H9 (cell line): ENCODE results near the gene MUC5B. TPM values are rescaled to one million over a fixed set of nuclear protein-coding genes. Genes with fewer than 3 reads are reported as not detected.

Experiments used
- DNase-seq: peaks from one replicate; pipeline ENCODE4 v3.0.0-alpha.2; 2017
- H2AFZ ChIP-seq: one replicate; pipeline ENCODE4 v1.6.1; 2013; ENCODE audit warnings: mild to moderate bottlenecking, low read length, control low read depth, moderate library complexity
- H2AK5ac ChIP-seq: 2 replicates; pipeline ENCODE4 v1.6.1; 2013; ENCODE audit warnings: low read length, control low read depth, mixed read lengths; ENCODE audit not compliant: insufficient read length
- H2BK120ac ChIP-seq: one replicate; pipeline ENCODE4 v1.6.1; 2013; ENCODE audit warnings: low read depth, mild to moderate bottlenecking, low read length, control low read depth, inconsistent platforms; ENCODE audit not compliant: poor library complexity, severe bottlenecking
- H2BK12ac ChIP-seq: 2 replicates; pipeline ENCODE4 v1.6.1; 2013; ENCODE audit warnings: low read length, control low read depth, mixed read lengths, low read depth; ENCODE audit not compliant: insufficient read length
- H2BK15ac ChIP-seq: 2 replicates; pipeline ENCODE4 v1.6.1; 2013; ENCODE audit warnings: low read depth, low read length, control low read depth
- H2BK20ac ChIP-seq: one replicate; pipeline ENCODE4 v1.6.1; 2013; ENCODE audit warnings: low read depth, mild to moderate bottlenecking, low read length, control low read depth, inconsistent platforms; ENCODE audit not compliant: poor library complexity, severe bottlenecking
- H2BK5ac ChIP-seq: 2 replicates; pipeline ENCODE4 v1.6.1; 2013; ENCODE audit warnings: low read length, control low read depth, mixed read lengths; ENCODE audit not compliant: insufficient read length
- H3K14ac ChIP-seq: 2 replicates; pipeline ENCODE4 v1.6.1; 2013; ENCODE audit warnings: low read length, control low read depth; ENCODE audit not compliant: insufficient read depth
- H3K18ac ChIP-seq: 2 replicates; pipeline ENCODE4 v1.6.1; 2013; ENCODE audit warnings: low read depth, mild to moderate bottlenecking, mixed read lengths, low read length, control low read depth; ENCODE audit not compliant: insufficient read length
- H3K23ac ChIP-seq: 2 replicates; pipeline ENCODE4 v1.6.1; 2013; ENCODE audit warnings: low read length, control low read depth, mixed read lengths, low read depth; ENCODE audit not compliant: insufficient read length
- H3K23me2 ChIP-seq: 2 replicates; pipeline ENCODE4 v1.6.1; 2013; ENCODE audit warnings: low read depth, mild to moderate bottlenecking, mixed read lengths, low read length, control low read depth; ENCODE audit not compliant: insufficient read length, poor library complexity, severe bottlenecking
- H3K27ac ChIP-seq: 2 replicates; pipeline ENCODE4 v1.5.1; 2013; ENCODE audit warnings: low read length, control low read depth, mixed read lengths, low read depth; ENCODE audit not compliant: insufficient read length
- H3K27me3 ChIP-seq: 2 replicates; pipeline ENCODE4 v1.6.1; 2013; ENCODE audit warnings: low read length, control low read depth, inconsistent platforms; ENCODE audit not compliant: insufficient read depth
- H3K4ac ChIP-seq: 2 replicates; pipeline ENCODE4 v1.6.1; 2013; ENCODE audit warnings: low read depth, mild to moderate bottlenecking, control low read depth, inconsistent platforms, low read length, moderate library complexity
- H3K4me1 ChIP-seq: 2 replicates; pipeline ENCODE4 v1.6.1; 2013; ENCODE audit warnings: low read length, control low read depth, inconsistent platforms; ENCODE audit not compliant: insufficient read depth
- H3K4me2 ChIP-seq: 2 replicates; pipeline ENCODE4 v1.6.1; 2013; ENCODE audit warnings: low read length, control low read depth, mixed read lengths; ENCODE audit not compliant: insufficient read length, insufficient read depth
- H3K56ac ChIP-seq: 2 replicates; pipeline ENCODE4 v1.6.1; 2013; ENCODE audit warnings: low read depth, mild to moderate bottlenecking, mixed read lengths, low read length, control low read depth; ENCODE audit not compliant: insufficient read length
- H3K79me1 ChIP-seq: 2 replicates; pipeline ENCODE4 v1.6.1; 2013; ENCODE audit warnings: low read depth, mild to moderate bottlenecking, moderate library complexity, low read length, control low read depth, inconsistent platforms; ENCODE audit not compliant: insufficient read depth, poor library complexity, severe bottlenecking
- H3K79me2 ChIP-seq: 2 replicates; pipeline ENCODE4 v1.6.1; 2013; ENCODE audit warnings: low read length, control low read depth, inconsistent platforms; ENCODE audit not compliant: insufficient read depth
- H3K9ac ChIP-seq: 2 replicates; pipeline ENCODE4 v1.6.1; 2013; ENCODE audit warnings: low read length, control low read depth, mixed read lengths; ENCODE audit not compliant: insufficient read length; ENCODE audit errors: extremely low read depth
- H3K9me3 ChIP-seq: one replicate; pipeline ENCODE4 v1.6.1; 2013; ENCODE audit warnings: low read depth, low read length, inconsistent platforms; ENCODE audit not compliant: control insufficient read depth
- H3T11ph ChIP-seq: one replicate; pipeline ENCODE4 v1.6.1; 2013; ENCODE audit warnings: mild to moderate bottlenecking, low read length, control low read depth, inconsistent platforms
- H4K20me1 ChIP-seq: one replicate; pipeline ENCODE4 v1.6.1; 2013; ENCODE audit not compliant: control insufficient read depth, insufficient read length, insufficient read depth
- H4K5ac ChIP-seq: 2 replicates; pipeline ENCODE4 v1.6.1; 2013; ENCODE audit warnings: low read depth, mild to moderate bottlenecking, mixed read lengths, low read length, control low read depth; ENCODE audit not compliant: insufficient read length
- H4K8ac ChIP-seq: replicated peaks from 2 replicates; pipeline ENCODE4 v1.6.1; 2013; ENCODE audit warnings: low read length, control low read depth, mixed read lengths, low read depth; ENCODE audit not compliant: insufficient read length
- H4K91ac ChIP-seq: 2 replicates; pipeline ENCODE4 v1.6.1; 2013; ENCODE audit warnings: low read depth, mild to moderate bottlenecking, moderate library complexity, mixed read lengths, low read length, control low read depth; ENCODE audit not compliant: insufficient read length
- H3K27ac Mint-ChIP-seq, 3 experiments: 2 replicates in 2 of 3; 3 replicates in 1 of 3; pipeline ENCODE4 v1.8.0; 2020 to 2021; ENCODE audit warnings: mixed read lengths in 3 of 3, mild to moderate bottlenecking in 1 of 3, moderate library complexity in 1 of 3
- H3K27me3 Mint-ChIP-seq: 2 replicates; pipeline ENCODE4 v1.8.0; 2021; ENCODE audit warnings: low read depth, mild to moderate bottlenecking, moderate library complexity, mixed read lengths
- H3K36me3 Mint-ChIP-seq, 3 experiments: 2 replicates in 2 of 3; 3 replicates in 1 of 3; pipeline ENCODE4 v1.8.0; 2020 to 2021; ENCODE audit warnings: low read depth in 3 of 3, mixed read lengths in 3 of 3; ENCODE audit not compliant: insufficient read depth in 1 of 3
- H3K4me1 Mint-ChIP-seq, 2 experiments: 2 replicates each; pipeline ENCODE4 v1.8.0; 2020; ENCODE audit warnings: mixed read lengths in 2 of 2
- H3K4me3 Mint-ChIP-seq, 2 experiments: 2 replicates in 1 of 2; 3 replicates in 1 of 2; pipeline ENCODE4 v1.8.0; 2020 to 2021; ENCODE audit warnings: mild to moderate bottlenecking in 2 of 2, mixed read lengths in 2 of 2, moderate library complexity in 1 of 2
- H3K9me3 Mint-ChIP-seq, 2 experiments: 2 replicates in 1 of 2; 3 replicates in 1 of 2; pipeline ENCODE4 v1.8.0; 2020; ENCODE audit warnings: mild to moderate bottlenecking in 2 of 2, mixed read lengths in 2 of 2, moderate library complexity in 1 of 2
- CTCF ChIP-seq: fragments of 200-600 bp; sonication (generic); conservative IDR thresholded peaks from 3 replicates; pipeline ENCODE4 v1.8.0; 2021; ENCODE audit warnings: antibody characterized with exemption, mild to moderate bottlenecking
- WGBS: extraction: QIAGEN DNeasy Blood & Tissue Kit; methylation state at CpG from one replicate; pipeline ENCODE4 v1.1.7; 2013; ENCODE audit warnings: missing lambda C conversion rate, low lambda C conversion rate, mixed read lengths; ENCODE audit not compliant: insufficient read length; ENCODE audit errors: extremely low coverage; 5-methylcytosine and 5-hydroxymethylcytosine counted together
- total RNA-seq: library from RNA; stranded (reverse); gene quantifications from 2 replicates; pipeline ENCODE4 v1.2.1, GENCODE V29; 2021

Gene MUC5B
- total RNA-seq, 1 experiment from 2014 or later = not detected

GRCh38 chr11:1197431-1197885 is 25.4 kb upstream of the MUC5B start:
- H2BK5ac ChIP-seq = no peak overlapping the region
- no peak overlapping the region for H3K27ac ChIP-seq
- H3K23me2 ChIP-seq = peaks cover 4% of the 10 kb centered on the region
- no peak overlapping the region for H3K23ac ChIP-seq
- no peak overlapping the region; the same call in 1 of the 2 replicates for H3K14ac ChIP-seq
- H3T11ph ChIP-seq = no peak overlapping the region
- no peaks in the 10 kb centered on the region for H4K20me1 ChIP-seq
- no peak overlapping the region for H3K18ac ChIP-seq
- no peak overlapping the region for H2AK5ac ChIP-seq
- no peak overlapping the region for H4K5ac ChIP-seq
- no peak overlapping the region for H2AFZ ChIP-seq
- no peaks in the 10 kb centered on the region for H3K4me1 Mint-ChIP-seq
- no peaks in the 10 kb centered on the region for H3K36me3 Mint-ChIP-seq
- no peaks in the 10 kb centered on the region for H3K79me2 ChIP-seq
- H3K27me3 Mint-ChIP-seq = peaks cover 4% of the 10 kb centered on the region
- H3K9me3 ChIP-seq = no peaks in the 10 kb centered on the region
- no peak overlapping the region for H4K91ac ChIP-seq
- H3K9ac ChIP-seq = no peak overlapping the region
- no peaks in the 10 kb centered on the region for H3K4me1 ChIP-seq
- H3K4me3 Mint-ChIP-seq = no peak overlapping the region
- no peak overlapping the region for H3K56ac ChIP-seq
- no peak overlapping the region for H3K4ac ChIP-seq
- no peak overlapping the region for H2BK15ac ChIP-seq
- TF ChIP-seq CTCF = no peak
- no peak overlapping the region for H2BK120ac ChIP-seq
- no peak for DNase-seq
- H2BK20ac ChIP-seq = no peak overlapping the region
- H4K8ac ChIP-seq = no peak overlapping the region
- no peak overlapping the region for H3K4me2 ChIP-seq
- WGBS = no CpG with 5 or more reads among the region's 29 CpGs
- no peaks in the 10 kb centered on the region for H3K79me1 ChIP-seq
- H2BK12ac ChIP-seq = no peak overlapping the region
- peaks cover 2 to 8% of the 10 kb centered on the region in 2 experiments; a peak in 4 of 5 replicates for H3K9me3 Mint-ChIP-seq
- no peaks in the 10 kb centered on the region for H3K27me3 ChIP-seq
- H3K27ac Mint-ChIP-seq = no peak overlapping the region
